ENCODE data around the gene WNK2.

The WNK2 gene

GRCh38 chr9:93258419-93258817 lies 74.5 kb downstream of the WNK2 start:
- DNase-seq (ENCODE audit: low read depth in 1 of 2, low spot score in 1 of 2), result no peak
- H3K27ac ChIP-seq (replicated peaks), result no peak overlapping the region
- H3K27me3 ChIP-seq (ENCODE audit: insufficient read depth, poor library complexity, severe bottlenecking), result no peaks in the 10 kb centered on the region
- TF ChIP-seq REST (IDR thresholded peaks at IDR 0.05; ENCODE audit: insufficient replicate concordance, low read depth) (no peak), CTCF (IDR thresholded peaks at IDR 0.05; ENCODE audit: insufficient read depth, low read length) (no peak), SPI1 (IDR thresholded peaks at IDR 0.05; ENCODE audit: borderline replicate concordance, low read depth) (no peak), GABPA (IDR thresholded peaks at IDR 0.05; ENCODE audit: low read depth) (no peak), POLR2AphosphoS5 (IDR thresholded peaks at IDR 0.05; ENCODE audit: low read depth) (no peak)
- H3K4me3 ChIP-seq (replicated peaks; ENCODE audit: insufficient read depth, low read length), result no peak overlapping the region

GRCh38 chr9:93258818-93259489 lies 75.0 kb downstream of the WNK2 start:
- TF ChIP-seq GABPA (IDR thresholded peaks at IDR 0.05; ENCODE audit: low read depth), result no peak
- Histone ChIP-seq H3K27ac (replicated peaks) (no peak overlapping the region), H3K4me3 (replicated peaks; ENCODE audit: insufficient read depth, low read length) (no peak overlapping the region), H3K27me3 (ENCODE audit: insufficient read depth, poor library complexity, severe bottlenecking) (no peaks in the 10 kb centered on the region)
- no peak for DNase-seq (ENCODE audit: low read depth in 1 of 2, low spot score in 1 of 2)

- no peak overlapping the region for H3K4me3 ChIP-seq (replicated peaks; ENCODE audit: insufficient read depth, low read length)
- TF ChIP-seq POLR2AphosphoS5 (IDR thresholded peaks at IDR 0.05; ENCODE audit: low read depth) (no peak), SPI1 (IDR thresholded peaks at IDR 0.05; ENCODE audit: borderline replicate concordance, low read depth) (no peak), CTCF (IDR thresholded peaks at IDR 0.05; ENCODE audit: insufficient read depth, low read length) (no peak), GABPA (IDR thresholded peaks at IDR 0.05; ENCODE audit: low read depth) (no peak), REST (IDR thresholded peaks at IDR 0.05; ENCODE audit: insufficient replicate concordance, low read depth) (no peak)
- no peak for DNase-seq (ENCODE audit: low read depth in 1 of 2, low spot score in 1 of 2)
- H3K27me3 ChIP-seq (ENCODE audit: insufficient read depth, poor library complexity, severe bottlenecking), result no peaks in the 10 kb centered on the region
- H3K27ac ChIP-seq (replicated peaks), result no peak overlapping the region
These were observed 75.7 kb downstream of the WNK2 start for GRCh38 chr9:93259490-93260262.

GRCh38 chr9:93260263-93261066 lies 76.5 kb downstream of the WNK2 start:
- Histone ChIP-seq H3K4me3 (replicated peaks; ENCODE audit: insufficient read depth, low read length) (no peak overlapping the region), H3K27ac (replicated peaks) (no peak overlapping the region), H3K27me3 (ENCODE audit: insufficient read depth, poor library complexity, severe bottlenecking) (no peaks in the 10 kb centered on the region)
- TF ChIP-seq REST (IDR thresholded peaks at IDR 0.05; ENCODE audit: insufficient replicate concordance, low read depth) (no peak), GABPA (IDR thresholded peaks at IDR 0.05; ENCODE audit: low read depth) (no peak), SPI1 (IDR thresholded peaks at IDR 0.05; ENCODE audit: borderline replicate concordance, low read depth) (no peak), CTCF (IDR thresholded peaks at IDR 0.05; ENCODE audit: insufficient read depth, low read length) (no peak), POLR2AphosphoS5 (IDR thresholded peaks at IDR 0.05; ENCODE audit: low read depth) (no peak)
- no peak for DNase-seq (ENCODE audit: low read depth in 1 of 2, low spot score in 1 of 2)

Measured in HL-60 (cell line).